Psoas muscle (tissue), 8 donors: Measurements from ENCODE around the gene GBP4. TPM values are rescaled to one million over a fixed set of nuclear protein-coding genes. Genes with fewer than 3 reads are reported as not detected.

Source experiments
- ATAC-seq, 4 donors: fragments of 200-7000 bp; cut with Tn5 transposase; one replicate each; pipeline ENCODE4 v1.9.1; 2020; ENCODE audit warnings: moderate library complexity in 3 of 4, mild to moderate bottlenecking in 2 of 4
- DNase-seq, 2 donors: peaks; one replicate each; pipeline ENCODE4 v3.0.0-alpha.2; 2020
- H3K27ac ChIP-seq: fragments of 200-600 bp; one replicate; pipeline ENCODE4 v1.8.0; 2022
- H3K27me3 ChIP-seq, 3 donors: fragments of 200-600 bp in 1 of 3; one replicate each; pipeline versions ENCODE4 v1.6.1 to v1.8.0; 2013 to 2022; ENCODE audit warnings: low read length in 2 of 3, mild to moderate bottlenecking in 2 of 3, moderate library complexity in 1 of 3; ENCODE audit not compliant: insufficient read depth in 3 of 3
- H3K36me3 ChIP-seq, 2 donors: fragments of 200-600 bp in 1 of 2; one replicate each; pipeline versions ENCODE4 v1.6.1 to v1.8.0; 2013 to 2022; ENCODE audit warnings: low read depth in 1 of 2, mild to moderate bottlenecking in 1 of 2, moderate library complexity in 1 of 2; ENCODE audit not compliant: insufficient read depth in 1 of 2
- H3K4me1 ChIP-seq: fragments of 200-600 bp; one replicate; pipeline ENCODE4 v1.8.0; 2022
- H3K4me3 ChIP-seq: fragments of 200-600 bp; one replicate; pipeline ENCODE4 v1.8.0; 2022; ENCODE audit warnings: mild to moderate bottlenecking
- H3K9me3 ChIP-seq: fragments of 200-600 bp; one replicate; pipeline ENCODE4 v1.8.0; 2022
- CTCF ChIP-seq: fragments of 200-600 bp; IDR thresholded peaks from one replicate; pipeline ENCODE4 v1.8.0; 2022; ENCODE audit warnings: antibody characterized with exemption
- WGBS, 3 donors: extraction: QIAGEN DNeasy Blood & Tissue Kit; methylation state at CpG; one replicate each; pipeline versions ENCODE4 v1.1.6 to v1.1.7; 2013; 5-methylcytosine and 5-hydroxymethylcytosine counted together
- intact Hi-C, 2 donors: fragments of 100-400 bp; cut with DNase I; formaldehyde crosslinking; loops; one replicate each; pipeline versions ENCODE4 v1.11.0 to v1.14.2; 2022
- polyA plus RNA-seq, 3 donors: library from polyadenylated mRNA; stranded (reverse); fragments of 200-250 nt; gene quantifications; one replicate each; pipeline ENCODE4 v1.2.3, GENCODE V29; 2013
- total RNA-seq, 4 donors: library from RNA; stranded (reverse); fragmentation: NEBNext Ultra II Directional in 2 of 4; extraction: Animal tissue kit (Norgen Biotek cat#: 25700) in 2 of 4; gene quantifications; one replicate each; pipeline versions ENCODE4 v1.2.1 to v1.2.4, GENCODE V29; 2021 to 2023
- donor health status: healthy with polysubstance abuse.
- donor health status: DM: no; HTN: no; CAD: no; lungs with moderate emphysema.
- donor health status: Bipolar disorder and iron deficiency.
- donor health status: healthy.
- donor health status: DM: yes; HTN: yes; CAD: no.
- donor health status: DM: no; HTN: no; CAD: no.
- donor health status: DM: no; HTN: no; CAD: no.
- donor health status: DM: yes; HTN: yes; CAD: no.

The GBP4 gene
- total and polyA plus RNA-seq, 7 donors: 2.2 to 9.7 (median 4.4) TPM

- WGBS, 3 donors: 91 to 94% (median 91%) methylated on average over 5 of the region's 5 CpGs
- ATAC-seq: no peak
These were observed 32.9 kb downstream of the GBP4 start for GRCh38 chr1:89165811-89166210.

GRCh38 chr1:89151047-89151446 is 47.7 kb downstream of the GBP4 start:
- WGBS, 3 donors: 39 to 53% (median 41%) methylated on average over 1 of the region's 1 CpG

More at GRCh38 chr1:89165811-89166210, 32.9 kb downstream of the GBP4 start:
- Histone ChIP-seq H3K4me3 (no peak overlapping the region), H3K4me1 (no peaks in the 10 kb centered on the region), H3K9me3 (no peaks in the 10 kb centered on the region), H3K27ac (no peak overlapping the region), H3K27me3 (no peaks in the 10 kb centered on the region), H3K36me3 (no peaks in the 10 kb centered on the region)
- no peak for TF ChIP-seq CTCF
- no peak for DNase-seq
- intact Hi-C loops: no loop called here

GRCh38 chr1:89149976-89150375 is 48.8 kb downstream of the GBP4 start:
- Histone ChIP-seq H3K27ac (no peak overlapping the region), H3K4me3 (no peak overlapping the region), H3K27me3 (no peaks in the 10 kb centered on the region), H3K4me1 (no peaks in the 10 kb centered on the region), H3K36me3 (no peaks in the 10 kb centered on the region), H3K9me3 (no peaks in the 10 kb centered on the region)
- intact Hi-C loops: no loop called here
- no peak for DNase-seq
- no peak for ATAC-seq
- 71 to 76% (median 72%) methylated on average over 3 of the region's 3 CpGs for WGBS, 3 donors
- TF ChIP-seq CTCF: no peak

More at GRCh38 chr1:89151047-89151446, 47.7 kb downstream of the GBP4 start:
- no peak for ATAC-seq
- TF ChIP-seq CTCF: no peak
- Histone ChIP-seq H3K4me1 (no peaks in the 10 kb centered on the region), H3K36me3 (no peaks in the 10 kb centered on the region), H3K9me3 (no peaks in the 10 kb centered on the region), H3K27ac (no peak overlapping the region), H3K4me3 (no peak overlapping the region), H3K27me3 (no peaks in the 10 kb centered on the region)
- no peak for DNase-seq
- intact Hi-C loops: no loop called here

GRCh38 chr1:89149229-89149628 is 49.5 kb downstream of the GBP4 start:
- H3K27me3 ChIP-seq: no peaks in the 10 kb centered on the region
- no peaks in the 10 kb centered on the region for H3K36me3 ChIP-seq
- H3K4me3 ChIP-seq: no peak overlapping the region
- DNase-seq (no peak), ATAC-seq (peak in 2 of 4 donors; percentile 46 to 58)
- no peak overlapping the region for H3K27ac ChIP-seq
- peak; percentile 18 for TF ChIP-seq CTCF
- no peaks in the 10 kb centered on the region for H3K9me3 ChIP-seq
- 30 to 39% (median 36%) methylated on average over 3 of the region's 3 CpGs for WGBS, 3 donors
- intact Hi-C loops: no loop called here
- H3K4me1 ChIP-seq: no peaks in the 10 kb centered on the region
